Natural killer cell (primary cell): ENCODE measurements around the gene GTF3C1. TPM values are rescaled to one million over a fixed set of nuclear protein-coding genes. Genes with fewer than 3 reads are reported as not detected.

ENCODE experiments used
- ATAC-seq, 3 donors: fragments of 150-1000 bp in 2 of 3; fragments of 200-7000 bp in 1 of 3; cut with Tn5 transposase; 1 replicate in 1 of 3; 2 replicates in 2 of 3; pipeline ENCODE4 v1.10.0; 2021; ENCODE audit warnings: mild to moderate bottlenecking in 2 of 3, moderate library complexity in 2 of 3
- DNase-seq, 2 donors: peaks; one replicate each; pipeline versions ENCODE4 v3.0.0 to v3.0.0-alpha.2; 2013 to 2021; ENCODE audit warnings: mixed read lengths in 1 of 2
- H3K27ac ChIP-seq: one replicate; pipeline ENCODE4 v1.5.1; 2013; ENCODE audit warnings: mild to moderate bottlenecking, low read length
- H3K27me3 ChIP-seq: one replicate; pipeline ENCODE4 v1.6.1; 2013; ENCODE audit warnings: low read length; ENCODE audit not compliant: control insufficient read depth, insufficient read depth
- H3K36me3 ChIP-seq: one replicate; pipeline ENCODE4 v1.6.1; 2013; ENCODE audit warnings: low read length; ENCODE audit not compliant: control insufficient read depth, insufficient read depth
- H3K4me1 ChIP-seq: one replicate; pipeline ENCODE4 v1.6.1; 2013; ENCODE audit warnings: low read length; ENCODE audit not compliant: control insufficient read depth, insufficient read depth
- H3K4me3 ChIP-seq: one replicate; pipeline ENCODE4 v1.5.1; 2013; ENCODE audit warnings: low read length
- H3K9me3 ChIP-seq: one replicate; pipeline ENCODE4 v1.6.1; 2013; ENCODE audit warnings: low read length; ENCODE audit not compliant: control insufficient read depth, insufficient read depth
- H3K27ac Mint-ChIP-seq, 2 donors: one replicate each; pipeline ENCODE4 v1.8.0; 2022; ENCODE audit warnings: mild to moderate bottlenecking in 2 of 2, mixed read lengths in 2 of 2, moderate library complexity in 1 of 2
- H3K27me3 Mint-ChIP-seq, 2 donors: one replicate each; pipeline ENCODE4 v1.8.0; 2022; ENCODE audit warnings: low read depth in 2 of 2, mixed read lengths in 2 of 2
- H3K36me3 Mint-ChIP-seq: one replicate; pipeline ENCODE4 v1.8.0; 2022; ENCODE audit warnings: mixed read lengths
- H3K4me1 Mint-ChIP-seq, 2 donors: one replicate each; pipeline ENCODE4 v1.8.0; 2022; ENCODE audit warnings: mixed read lengths in 2 of 2
- H3K4me3 Mint-ChIP-seq: one replicate; pipeline ENCODE4 v1.8.0; 2022; ENCODE audit warnings: mild to moderate bottlenecking, moderate library complexity, mixed read lengths
- H3K9me3 Mint-ChIP-seq, 2 donors: one replicate each; pipeline ENCODE4 v1.8.0; 2022; ENCODE audit warnings: mixed read lengths in 2 of 2
- CTCF ChIP-seq: fragments of 200-600 bp; IDR thresholded peaks from one replicate; pipeline ENCODE4 v1.8.0; 2022; ENCODE audit warnings: antibody characterized with exemption
- WGBS: methylation state at CpG from one replicate; pipeline ENCODE4 v1.1.7; 2013; ENCODE audit warnings: missing lambda C conversion rate; ENCODE audit not compliant: insufficient coverage; 5-methylcytosine and 5-hydroxymethylcytosine counted together
- intact Hi-C: fragments of 100-400 bp; cut with micrococcal nuclease; formaldehyde crosslinking; loops from one replicate; pipeline ENCODE4 v1.14.2; 2022
- total RNA-seq, 4 donors: library from RNA; stranded (reverse); fragments of 120-200 nt in 1 of 4; gene quantifications; one replicate each; pipeline versions ENCODE4 v1.2.3 to v1.2.4, GENCODE V29; 2013 to 2022

GTF3C1 gene
- total RNA-seq, 3 donors from 2014 or later (not counting 1 experiment from before 2014, with no cell fraction given), result 111 to 160 (median 125) TPM

GRCh38 chr16:27432558-27432957 is 117.2 kb downstream of the GTF3C1 start:
- no peak overlapping the region for H3K27ac ChIP-seq
- Mint-ChIP-seq H3K4me1 (peaks cover 14 to 32% of the 10 kb centered on the region in 2 donors), H3K4me3 (no peak overlapping the region), H3K27ac (peak overlapping the region; percentile 46 to 67), H3K27me3 (no peaks in the 10 kb centered on the region), H3K9me3 (no peaks in the 10 kb centered on the region), H3K36me3 (no peaks in the 10 kb centered on the region)
- TF ChIP-seq CTCF, result no peak
- no peaks in the 10 kb centered on the region for H3K27me3 ChIP-seq
- DNase-seq, result peak in 1 of 2 donors; percentile 5
- peaks cover 36% of the 10 kb centered on the region for H3K4me1 ChIP-seq
- intact Hi-C loops, result no loop called here
- peak in 1 of 3 donors; percentile 44 for ATAC-seq
- H3K4me3 ChIP-seq, result no peak overlapping the region
- WGBS, result 60% methylated on average over 6 of the region's 6 CpGs
- H3K36me3 ChIP-seq, result peaks cover 69% of the 10 kb centered on the region
- H3K9me3 ChIP-seq, result no peaks in the 10 kb centered on the region

GRCh38 chr16:27431773-27432532 is 117.8 kb downstream of the GTF3C1 start:
- DNase-seq (peak in 1 of 2 donors; percentile 10), ATAC-seq (peak in 2 of 3 donors; percentile 9 to 55)
- peaks cover 63% of the 10 kb centered on the region for H3K36me3 ChIP-seq
- H3K4me1 ChIP-seq, result peaks cover 42% of the 10 kb centered on the region
- peaks cover 20 to 38% of the 10 kb centered on the region in 2 donors for H3K4me1 Mint-ChIP-seq
- H3K27ac Mint-ChIP-seq, result peak overlapping the region; percentile 46 to 67
- intact Hi-C loops, result no loop called here
- no peak overlapping the region for H3K27ac ChIP-seq
- H3K4me3 Mint-ChIP-seq, result no peak overlapping the region
- H3K9me3 ChIP-seq, result no peaks in the 10 kb centered on the region
- no peaks in the 10 kb centered on the region for H3K27me3 Mint-ChIP-seq
- no peak for TF ChIP-seq CTCF
- 87% methylated on average over 15 of the region's 15 CpGs for WGBS
- no peaks in the 10 kb centered on the region for H3K36me3 Mint-ChIP-seq
- H3K4me3 ChIP-seq, result no peak overlapping the region
- H3K9me3 Mint-ChIP-seq, result no peaks in the 10 kb centered on the region
- H3K27me3 ChIP-seq, result no peaks in the 10 kb centered on the region

- peak overlapping the region in 1 of 2 donors; percentile 62 for H3K27ac Mint-ChIP-seq
- Histone ChIP-seq H3K4me3 (no peak overlapping the region), H3K4me1 (peaks cover 51% of the 10 kb centered on the region), H3K9me3 (no peaks in the 10 kb centered on the region), H3K27ac (no peak overlapping the region), H3K36me3 (peaks cover 55% of the 10 kb centered on the region), H3K27me3 (no peaks in the 10 kb centered on the region)
- H3K27me3 Mint-ChIP-seq, result no peaks in the 10 kb centered on the region
- intact Hi-C loops, result no loop called here
- ATAC-seq (no peak), DNase-seq (peak in 1 of 2 donors; percentile 5)
- H3K9me3 Mint-ChIP-seq, result no peaks in the 10 kb centered on the region
- no peak overlapping the region for H3K4me3 Mint-ChIP-seq
- no peak for TF ChIP-seq CTCF
- no peaks in the 10 kb centered on the region for H3K36me3 Mint-ChIP-seq
- WGBS, result 53% methylated on average over 10 of the region's 10 CpGs
- H3K4me1 Mint-ChIP-seq, result peaks cover 30 to 44% of the 10 kb centered on the region in 2 donors
These were observed 118.7 kb downstream of the GTF3C1 start for GRCh38 chr16:27430923-27431484.
